HepG2 (cell line): ENCODE results near the gene CTNNA1.

ENCODE experiments used
- MAFK ChIP-seq, 2 experiments: IDR thresholded peaks in 1 of 2; conservative IDR thresholded peaks in 1 of 2; 2 replicates each; pipeline ENCODE4 v1.6.1; 2011; ENCODE audit warnings: improper control_type of control experiment in 2 of 2, low read length in 2 of 2
- MBD4 ChIP-seq: IDR thresholded peaks from 2 replicates; pipeline ENCODE4 v1.6.1; 2012; ENCODE audit warnings: low read length, inconsistent platforms, borderline replicate concordance
- SMAD9 ChIP-seq: sonication (generic); formaldehyde crosslinking; IDR thresholded peaks from 2 replicates; pipeline ENCODE4 v1.5.1; 2020; ENCODE audit warnings: mild to moderate bottlenecking, missing genetic modification reagents
- SPEN ChIP-seq: sonication (generic); formaldehyde crosslinking; IDR thresholded peaks from 2 replicates; pipeline ENCODE4 v1.5.1; 2020; ENCODE audit warnings: low read depth, mild to moderate bottlenecking, missing genetic modification reagents
- TF ChIP-seq, protein P1 (sequence below): sonication (generic); formaldehyde crosslinking; IDR thresholded peaks from 2 replicates; pipeline ENCODE4 v1.5.1; 2020; ENCODE audit warnings: mild to moderate bottlenecking, missing genetic modification reagents, moderate library complexity
- TF ChIP-seq, protein P2 (sequence below): sonication (generic); formaldehyde crosslinking; IDR thresholded peaks from 2 replicates; pipeline ENCODE4 v1.5.0; 2020; ENCODE audit warnings: mild to moderate bottlenecking, missing genetic modification reagents, moderate library complexity

DNA sequence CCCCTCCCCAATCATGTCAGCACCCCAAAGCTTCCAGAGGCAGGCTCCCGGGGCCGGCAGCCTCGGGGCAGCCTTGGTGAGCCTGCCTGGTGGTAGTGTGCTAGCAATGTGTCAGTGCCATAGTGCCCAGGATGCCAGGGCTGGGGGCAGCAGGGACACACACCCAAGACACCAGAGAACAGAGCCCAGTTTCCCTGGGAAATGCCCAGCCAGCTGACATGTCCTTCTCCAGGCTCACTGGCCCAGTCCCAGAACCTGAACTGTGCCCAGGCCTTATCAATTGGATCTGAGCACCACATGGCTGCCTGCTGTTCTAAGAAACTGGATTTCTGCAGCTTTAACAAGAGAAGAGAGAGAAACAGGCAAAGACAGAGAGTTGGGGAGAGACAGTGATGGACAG, 196.8 kb downstream of the CTNNA1 start:
- TF ChIP-seq, protein P1, sequence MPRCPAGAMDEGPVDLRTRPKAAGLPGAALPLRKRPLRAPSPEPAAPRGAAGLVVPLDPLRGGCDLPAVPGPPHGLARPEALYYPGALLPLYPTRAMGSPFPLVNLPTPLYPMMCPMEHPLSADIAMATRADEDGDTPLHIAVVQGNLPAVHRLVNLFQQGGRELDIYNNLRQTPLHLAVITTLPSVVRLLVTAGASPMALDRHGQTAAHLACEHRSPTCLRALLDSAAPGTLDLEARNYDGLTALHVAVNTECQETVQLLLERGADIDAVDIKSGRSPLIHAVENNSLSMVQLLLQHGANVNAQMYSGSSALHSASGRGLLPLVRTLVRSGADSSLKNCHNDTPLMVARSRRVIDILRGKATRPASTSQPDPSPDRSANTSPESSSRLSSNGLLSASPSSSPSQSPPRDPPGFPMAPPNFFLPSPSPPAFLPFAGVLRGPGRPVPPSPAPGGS (CRISPR knock-in tag) = no peak
- TF ChIP-seq, protein P2, sequence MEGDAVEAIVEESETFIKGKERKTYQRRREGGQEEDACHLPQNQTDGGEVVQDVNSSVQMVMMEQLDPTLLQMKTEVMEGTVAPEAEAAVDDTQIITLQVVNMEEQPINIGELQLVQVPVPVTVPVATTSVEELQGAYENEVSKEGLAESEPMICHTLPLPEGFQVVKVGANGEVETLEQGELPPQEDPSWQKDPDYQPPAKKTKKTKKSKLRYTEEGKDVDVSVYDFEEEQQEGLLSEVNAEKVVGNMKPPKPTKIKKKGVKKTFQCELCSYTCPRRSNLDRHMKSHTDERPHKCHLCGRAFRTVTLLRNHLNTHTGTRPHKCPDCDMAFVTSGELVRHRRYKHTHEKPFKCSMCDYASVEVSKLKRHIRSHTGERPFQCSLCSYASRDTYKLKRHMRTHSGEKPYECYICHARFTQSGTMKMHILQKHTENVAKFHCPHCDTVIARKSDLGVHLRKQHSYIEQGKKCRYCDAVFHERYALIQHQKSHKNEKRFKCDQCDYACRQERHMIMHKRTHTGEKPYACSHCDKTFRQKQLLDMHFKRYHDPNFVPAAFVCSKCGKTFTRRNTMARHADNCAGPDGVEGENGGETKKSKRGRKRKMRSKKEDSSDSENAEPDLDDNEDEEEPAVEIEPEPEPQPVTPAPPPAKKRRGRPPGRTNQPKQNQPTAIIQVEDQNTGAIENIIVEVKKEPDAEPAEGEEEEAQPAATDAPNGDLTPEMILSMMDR (CRISPR knock-in tag) = no peak
- TF ChIP-seq SPEN = no peak
- TF ChIP-seq MBD4 = no peak
- TF ChIP-seq SMAD9 (CRISPR knock-in tag) = no peak
- TF ChIP-seq MAFK (conservative IDR thresholded peaks at IDR 0.05 in 1 of 2, IDR thresholded peaks at IDR 0.05 in 1 of 2; ENCODE audit: low read length in 2 of 2) = no peak
